Measurements from ENCODE around the gene COL16A1.

The COL16A1 gene

DNA sequence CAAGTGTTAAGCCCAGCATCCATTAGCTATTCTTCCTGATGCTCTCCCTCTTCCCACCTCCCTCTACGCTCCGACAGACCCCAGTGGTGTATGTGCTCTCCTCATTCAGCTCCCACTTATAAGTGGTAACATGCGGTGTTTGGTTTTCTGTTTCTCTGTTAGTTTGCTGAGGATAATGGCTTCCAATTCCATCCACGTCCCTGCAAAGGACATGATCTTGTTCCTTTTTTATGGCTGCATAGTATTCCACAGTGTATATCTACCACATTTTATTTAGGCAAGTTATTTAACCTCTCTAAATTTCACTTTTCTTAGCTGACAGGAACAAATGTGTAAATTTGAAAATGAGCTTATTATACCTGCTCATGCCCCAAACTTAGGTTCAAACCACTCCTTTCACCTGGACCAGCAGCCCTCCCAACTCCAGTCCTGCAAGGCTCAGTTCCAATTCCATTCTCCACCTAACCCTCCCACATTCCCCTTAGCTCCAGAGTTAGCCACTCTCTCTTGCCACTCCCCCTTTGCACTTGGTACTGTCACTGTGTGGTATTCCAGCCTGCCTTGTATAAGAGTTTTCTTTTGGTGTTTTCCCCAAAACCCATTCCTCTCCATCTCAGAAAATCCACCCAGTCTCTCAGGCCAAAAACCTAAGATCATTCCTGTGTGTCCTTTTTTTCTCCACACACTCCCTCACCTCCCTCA, 57.4 kb downstream of the COL16A1 start:
- Histone ChIP-seq H3K4me3 (ENCODE audit: low read length) (no peak overlapping the region), H3K4me1 (ENCODE audit: control insufficient read depth, low read length) (peaks cover 21% of the 10 kb centered on the region), H3K4me2 (ENCODE audit: low read length) (no peak overlapping the region), H3K27ac (ENCODE audit: low read depth, low read length) (no peak overlapping the region), H3K36me3 (ENCODE audit: control insufficient read depth, low read length) (peaks cover 8% of the 10 kb centered on the region; the same call in 1 of the 2 replicates), H3K9me2 (replicated peaks; ENCODE audit: control insufficient read depth, low read length) (no peaks in the 10 kb centered on the region), H3K9me3 (ENCODE audit: control insufficient read depth, insufficient read depth, low read length) (no peaks in the 10 kb centered on the region), H3K79me2 (ENCODE audit: control insufficient read depth, low read length) (peaks cover 29% of the 10 kb centered on the region), H4K20me1 (ENCODE audit: control insufficient read depth, insufficient read depth, low read depth, low read length) (no peaks in the 10 kb centered on the region), H3K27me3 (ENCODE audit: control insufficient read depth, low read length) (peaks cover 7% of the 10 kb centered on the region; the same call in 1 of the 2 replicates), H3F3A (ENCODE audit: control insufficient read depth, insufficient read depth) (no peaks in the 10 kb centered on the region)
- no peak for TF ChIP-seq EZH2phosphoT487 (IDR thresholded peaks at IDR 0.05; ENCODE audit: borderline replicate concordance, low read length)
- TF ChIP-seq, protein P1, sequence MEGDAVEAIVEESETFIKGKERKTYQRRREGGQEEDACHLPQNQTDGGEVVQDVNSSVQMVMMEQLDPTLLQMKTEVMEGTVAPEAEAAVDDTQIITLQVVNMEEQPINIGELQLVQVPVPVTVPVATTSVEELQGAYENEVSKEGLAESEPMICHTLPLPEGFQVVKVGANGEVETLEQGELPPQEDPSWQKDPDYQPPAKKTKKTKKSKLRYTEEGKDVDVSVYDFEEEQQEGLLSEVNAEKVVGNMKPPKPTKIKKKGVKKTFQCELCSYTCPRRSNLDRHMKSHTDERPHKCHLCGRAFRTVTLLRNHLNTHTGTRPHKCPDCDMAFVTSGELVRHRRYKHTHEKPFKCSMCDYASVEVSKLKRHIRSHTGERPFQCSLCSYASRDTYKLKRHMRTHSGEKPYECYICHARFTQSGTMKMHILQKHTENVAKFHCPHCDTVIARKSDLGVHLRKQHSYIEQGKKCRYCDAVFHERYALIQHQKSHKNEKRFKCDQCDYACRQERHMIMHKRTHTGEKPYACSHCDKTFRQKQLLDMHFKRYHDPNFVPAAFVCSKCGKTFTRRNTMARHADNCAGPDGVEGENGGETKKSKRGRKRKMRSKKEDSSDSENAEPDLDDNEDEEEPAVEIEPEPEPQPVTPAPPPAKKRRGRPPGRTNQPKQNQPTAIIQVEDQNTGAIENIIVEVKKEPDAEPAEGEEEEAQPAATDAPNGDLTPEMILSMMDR (IDR thresholded peaks at IDR 0.05; ENCODE audit: low read depth, low read length, poor library complexity, severe bottlenecking) = no peak

DNA sequence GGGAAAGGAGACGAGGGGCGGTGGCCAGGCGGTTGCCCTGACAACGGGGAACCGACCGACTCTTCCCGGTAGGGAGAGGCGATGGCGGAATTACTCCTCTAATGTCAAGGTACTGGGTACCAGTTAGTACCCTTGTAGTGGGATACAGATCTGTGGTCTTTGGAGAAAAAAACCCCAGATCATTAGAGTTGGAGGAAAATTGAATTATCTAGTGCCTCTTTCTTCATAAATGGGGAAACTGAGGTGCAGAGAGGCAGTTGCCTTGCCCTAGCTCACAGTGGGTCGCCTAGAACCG, 58.6 kb downstream of the COL16A1 start:
- Histone ChIP-seq H3K9me3 (ENCODE audit: control insufficient read depth, insufficient read depth, low read length) (no peaks in the 10 kb centered on the region), H3K27me3 (ENCODE audit: control insufficient read depth, low read length) (peaks cover 4% of the 10 kb centered on the region; the same call in 1 of the 2 replicates), H3K36me3 (ENCODE audit: control insufficient read depth, low read length) (peaks cover 8% of the 10 kb centered on the region; the same call in 1 of the 2 replicates), H4K20me1 (ENCODE audit: control insufficient read depth, insufficient read depth, low read depth, low read length) (no peaks in the 10 kb centered on the region), H3K4me2 (ENCODE audit: low read length) (peak overlapping the region; percentile 97), H3F3A (ENCODE audit: control insufficient read depth, insufficient read depth) (no peaks in the 10 kb centered on the region), H3K9me2 (replicated peaks; ENCODE audit: control insufficient read depth, low read length) (no peaks in the 10 kb centered on the region), H3K79me2 (ENCODE audit: control insufficient read depth, low read length) (peaks cover 41% of the 10 kb centered on the region), H3K27ac (ENCODE audit: low read depth, low read length) (peak overlapping the region; percentile 58), H3K4me1 (ENCODE audit: control insufficient read depth, low read length) (peaks cover 22% of the 10 kb centered on the region), H3K4me3 (ENCODE audit: low read length) (peak overlapping the region; percentile 94)
- no peak for TF ChIP-seq EZH2phosphoT487 (IDR thresholded peaks at IDR 0.05; ENCODE audit: borderline replicate concordance, low read length)
- TF ChIP-seq, protein P1 (IDR thresholded peaks at IDR 0.05; ENCODE audit: low read depth, low read length, poor library complexity, severe bottlenecking) = no peak

DNA sequence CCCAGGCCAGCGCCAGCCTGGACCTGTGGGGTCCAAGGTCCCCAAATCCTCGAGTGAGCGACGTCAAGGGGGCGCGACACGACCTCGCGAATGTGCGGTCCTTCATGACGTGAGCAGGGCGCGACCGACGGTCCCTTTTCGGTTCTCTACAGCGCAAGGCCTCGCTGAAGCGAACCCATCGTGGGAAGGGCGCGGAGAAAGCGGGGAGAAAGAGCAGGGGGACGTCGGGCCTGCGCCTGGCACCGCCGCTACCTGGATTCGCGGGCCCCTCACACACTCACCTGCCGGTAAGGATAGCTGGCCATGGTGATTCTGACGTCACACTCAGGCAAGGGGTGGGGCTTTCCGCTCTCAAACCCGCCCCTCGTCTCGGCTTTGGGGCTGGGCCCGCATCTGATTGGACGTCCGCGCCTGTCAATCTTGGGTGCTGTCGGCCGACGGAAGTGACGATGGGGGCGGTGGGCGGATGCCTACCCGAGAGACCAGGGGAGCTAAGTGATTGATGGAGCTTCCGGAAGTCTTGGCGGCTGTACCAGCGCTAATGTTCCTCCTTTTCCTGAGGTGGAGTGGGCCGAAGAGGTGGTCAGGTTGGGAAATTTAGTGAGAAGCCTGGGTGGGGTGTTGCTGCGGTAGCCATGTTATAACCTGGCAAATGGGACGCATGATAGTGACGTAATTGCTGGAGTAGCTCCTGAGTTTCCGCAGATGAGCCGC, 59.1 kb downstream of the COL16A1 start, which contains the start of gene PEF1:
TSS of gene PEF1 (minus strand) at position 317 of the 714 bp plus-strand sequence. CDS start at position 305, 12 bp downstream.
- H3K9me2 ChIP-seq (replicated peaks; ENCODE audit: control insufficient read depth, low read length) = no peaks in the 10 kb centered on the region
- peak within 1 kb of the TSS; percentile 97 for H3K4me2 ChIP-seq (ENCODE audit: low read length)
- H4K20me1 ChIP-seq (ENCODE audit: control insufficient read depth, insufficient read depth, low read depth, low read length) = no peaks in the 10 kb centered on the region; the same call in 1 of the 2 replicates
- no peaks in the 10 kb centered on the region for H3F3A ChIP-seq (ENCODE audit: control insufficient read depth, insufficient read depth)
- no peaks in the 10 kb centered on the region for H3K9me3 ChIP-seq (ENCODE audit: control insufficient read depth, insufficient read depth, low read length)
- TF ChIP-seq, protein P1 (IDR thresholded peaks at IDR 0.05; ENCODE audit: low read depth, low read length, poor library complexity, severe bottlenecking) = no peak
- no peak for TF ChIP-seq EZH2phosphoT487 (IDR thresholded peaks at IDR 0.05; ENCODE audit: borderline replicate concordance, low read length)
- peaks cover under 1% of the 10 kb centered on the region; the same call in 1 of the 2 replicates for H3K27me3 ChIP-seq (ENCODE audit: control insufficient read depth, low read length)
- H3K4me3 ChIP-seq (ENCODE audit: low read length) = peak within 1 kb of the TSS; percentile 94
- peak within 1 kb of the TSS; percentile 58 for H3K27ac ChIP-seq (ENCODE audit: low read depth, low read length)
- H3K79me2 ChIP-seq (ENCODE audit: control insufficient read depth, low read length) = peaks cover 46% of the 10 kb centered on the region
- peaks cover 27% of the 10 kb centered on the region for H3K4me1 ChIP-seq (ENCODE audit: control insufficient read depth, low read length)
- H3K36me3 ChIP-seq (ENCODE audit: control insufficient read depth, low read length) = peaks cover 8% of the 10 kb centered on the region; the same call in 1 of the 2 replicates

All from DOHH2 (cell line).